LNCaP clone FGC (cell line): Measurements from ENCODE around the gene MIER3.

ENCODE experiments used
- DNase-seq: peaks from one replicate; pipeline ENCODE4 v3.0.0-alpha.2; 2011; ENCODE audit warnings: low read depth
- H3K4me3 ChIP-seq: 2 replicates; pipeline ENCODE4 v1.5.1; 2011; ENCODE audit warnings: mild to moderate bottlenecking, low read depth, low read length, control low read depth
- TF ChIP-seq, protein P1 (sequence below): IDR thresholded peaks from 2 replicates; pipeline ENCODE4 v1.5.1; 2012; ENCODE audit warnings: mild to moderate bottlenecking; ENCODE audit not compliant: control insufficient read depth, insufficient read depth; ENCODE audit errors: extremely low read depth

The MIER3 gene

DNA sequence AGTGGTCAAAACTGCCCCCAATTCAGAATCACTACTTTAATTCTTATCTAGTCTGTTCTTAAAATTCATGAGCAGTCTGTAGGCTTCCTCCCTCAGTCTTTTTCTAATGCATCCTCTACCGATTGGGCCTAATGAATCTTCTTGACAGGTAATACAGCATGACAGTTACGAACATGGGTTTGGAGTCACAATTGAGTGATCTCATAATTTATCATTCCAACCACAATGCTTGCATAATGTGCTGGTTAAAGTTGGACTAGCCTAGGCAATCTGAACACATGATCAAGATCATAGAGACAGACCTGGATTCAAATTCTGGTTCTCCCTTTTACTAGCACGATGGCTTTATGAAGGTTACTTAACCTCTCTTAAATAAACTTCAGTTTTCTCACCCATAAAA is 75.6 kb downstream of the MIER3 start:
- no peak overlapping the region for H3K4me3 ChIP-seq
- no peak for DNase-seq
- TF ChIP-seq, protein P1, sequence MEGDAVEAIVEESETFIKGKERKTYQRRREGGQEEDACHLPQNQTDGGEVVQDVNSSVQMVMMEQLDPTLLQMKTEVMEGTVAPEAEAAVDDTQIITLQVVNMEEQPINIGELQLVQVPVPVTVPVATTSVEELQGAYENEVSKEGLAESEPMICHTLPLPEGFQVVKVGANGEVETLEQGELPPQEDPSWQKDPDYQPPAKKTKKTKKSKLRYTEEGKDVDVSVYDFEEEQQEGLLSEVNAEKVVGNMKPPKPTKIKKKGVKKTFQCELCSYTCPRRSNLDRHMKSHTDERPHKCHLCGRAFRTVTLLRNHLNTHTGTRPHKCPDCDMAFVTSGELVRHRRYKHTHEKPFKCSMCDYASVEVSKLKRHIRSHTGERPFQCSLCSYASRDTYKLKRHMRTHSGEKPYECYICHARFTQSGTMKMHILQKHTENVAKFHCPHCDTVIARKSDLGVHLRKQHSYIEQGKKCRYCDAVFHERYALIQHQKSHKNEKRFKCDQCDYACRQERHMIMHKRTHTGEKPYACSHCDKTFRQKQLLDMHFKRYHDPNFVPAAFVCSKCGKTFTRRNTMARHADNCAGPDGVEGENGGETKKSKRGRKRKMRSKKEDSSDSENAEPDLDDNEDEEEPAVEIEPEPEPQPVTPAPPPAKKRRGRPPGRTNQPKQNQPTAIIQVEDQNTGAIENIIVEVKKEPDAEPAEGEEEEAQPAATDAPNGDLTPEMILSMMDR, result no peak

DNA sequence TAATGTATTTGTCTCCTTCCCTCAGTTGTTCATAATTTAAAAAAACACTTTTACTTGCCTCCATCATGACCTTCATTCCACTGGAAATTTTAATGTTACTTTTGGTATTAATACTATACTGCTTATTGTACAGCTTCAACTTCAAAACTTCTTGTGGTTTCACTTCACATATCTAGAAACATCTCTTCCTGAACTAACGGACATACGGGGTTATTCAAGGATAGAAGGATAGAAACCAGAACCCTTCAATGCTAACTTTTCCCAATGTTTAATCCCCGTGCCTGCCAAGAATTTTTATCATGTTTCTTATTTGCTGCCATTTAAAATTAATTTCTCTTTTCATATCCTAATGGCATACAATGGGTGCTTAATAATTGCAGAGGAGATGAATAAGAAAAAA is 78.9 kb downstream of the MIER3 start:
- DNase-seq, result no peak
- H3K4me3 ChIP-seq, result no peak overlapping the region
- TF ChIP-seq, protein P1, result no peak

DNA sequence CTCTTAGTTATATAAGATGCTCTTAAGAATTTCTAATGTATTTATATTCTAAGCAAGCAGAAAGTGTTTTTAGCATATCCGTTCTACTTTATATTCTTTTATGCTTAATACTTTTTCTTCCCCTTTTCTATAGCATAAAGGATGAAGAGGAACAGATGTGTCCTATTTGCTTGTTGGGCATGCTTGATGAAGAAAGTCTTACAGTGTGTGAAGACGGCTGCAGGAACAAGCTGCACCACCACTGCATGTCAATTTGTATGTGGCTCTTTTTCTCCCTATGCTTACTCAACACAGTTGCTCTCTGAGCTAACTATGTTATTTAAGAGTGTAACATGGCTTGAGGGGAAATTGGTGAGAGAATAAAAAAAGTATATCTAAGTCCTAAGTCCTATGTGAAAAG is 80.1 kb downstream of the MIER3 start:
- H3K4me3 ChIP-seq, result no peak overlapping the region
- TF ChIP-seq, protein P1, result no peak
- no peak for DNase-seq
